Endothelial cell of umbilical vein (primary cell): ENCODE data around the gene MIX23. TPM values are rescaled to one million over a fixed set of nuclear protein-coding genes. Genes with fewer than 3 reads are reported as not detected.

ENCODE experiments used
- BruUV-seq: library from RNA; stranded (reverse); fragments of 400-500 nt; replicated peaks from 2 replicates; lab custom pipeline; 2021; lab: Mats Ljungman, UMichigan
- CTCF ChIA-PET: fragments of 300-600, 350-600 bp; sonication (Branson Sonifier 250); formaldehyde crosslinking; loops from one replicate; lab custom pipeline; 2021; ENCODE audit warnings: antibody characterized with exemption, inconsistent platforms; lab: Charles Lee
- POLR2A ChIA-PET: fragments of 300-600, 350-600 bp; sonication (Branson Sonifier 250); formaldehyde crosslinking; loops from one replicate; lab custom pipeline; 2021; ENCODE audit warnings: antibody characterized with exemption, inconsistent platforms; lab: Charles Lee
- DNase-seq: peaks from one replicate; pipeline ENCODE4 v3.0.0-alpha.2; 2011; ENCODE audit warnings: low read depth, low spot score
- FAIRE-seq: peaks from 2 replicates; lab custom pipeline; 2011; peaks lifted over from hg19 to GRCh38; lab: Jason Lieb, UNC
- H2AFZ ChIP-seq: 2 replicates; pipeline ENCODE4 v1.6.0; 2012; ENCODE audit warnings: low read depth, low read length, control low read depth, inconsistent platforms
- H3K27ac ChIP-seq: 2 replicates; pipeline ENCODE4 v1.5.1; 2011; ENCODE audit warnings: low read depth, mild to moderate bottlenecking, control low read depth, low read length, moderate library complexity; ENCODE audit not compliant: insufficient read depth
- H3K27me3 ChIP-seq, 2 experiments: 2 replicates each; pipeline versions ENCODE4 v1.6.0 to v1.6.1; 2011; ENCODE audit warnings: low read length in 2 of 2, mixed read lengths in 1 of 2; ENCODE audit not compliant: control insufficient read depth in 2 of 2, insufficient read depth in 2 of 2
- H3K36me3 ChIP-seq, 2 experiments: 2 replicates in 1 of 2; 3 replicates in 1 of 2; pipeline ENCODE4 v1.5.1; 2011; ENCODE audit warnings: low read length in 2 of 2, mild to moderate bottlenecking in 1 of 2, moderate library complexity in 1 of 2; ENCODE audit not compliant: control insufficient read depth in 2 of 2, insufficient read depth in 2 of 2; ENCODE audit errors: extremely low read depth in 1 of 2
- H3K4me1 ChIP-seq: 3 replicates; pipeline ENCODE4 v1.5.1; 2011; ENCODE audit warnings: mild to moderate bottlenecking, low read length; ENCODE audit not compliant: control insufficient read depth, insufficient read depth; ENCODE audit errors: extremely low read depth
- H3K4me2 ChIP-seq: 2 replicates; pipeline ENCODE4 v1.6.1; 2011; ENCODE audit warnings: low read length, control low read depth, mixed read lengths; ENCODE audit not compliant: insufficient read depth
- H3K4me3 ChIP-seq, 3 experiments: fragments of 200-600 bp in 1 of 3; sonication (generic), shearing (Covaris generic) in 1 of 3; replicated peaks in 1 of 3; 2 replicates each; pipeline ENCODE4 v1.5.1; 2011 to 2016; ENCODE audit warnings: control low read depth in 3 of 3, low read length in 3 of 3, mild to moderate bottlenecking in 2 of 3, inconsistent platforms in 1 of 3, low read depth in 1 of 3, moderate library complexity in 1 of 3; ENCODE audit not compliant: insufficient read depth in 1 of 3
- H3K79me2 ChIP-seq: 2 replicates; pipeline ENCODE4 v1.6.0; 2012; ENCODE audit warnings: low read length, inconsistent platforms; ENCODE audit not compliant: control insufficient read depth, insufficient read depth
- H3K9ac ChIP-seq: replicated peaks from 2 replicates; pipeline ENCODE3; 2011; ENCODE audit warnings: low read length, control low read depth; ENCODE audit not compliant: insufficient read depth; ENCODE audit errors: extremely low read depth
- H3K9me1 ChIP-seq: replicated peaks from 3 replicates; pipeline ENCODE4 v1.6.0; 2011; ENCODE audit warnings: mild to moderate bottlenecking, low read length; ENCODE audit not compliant: control insufficient read depth, insufficient read depth; ENCODE audit errors: extremely low read depth
- H3K9me3 ChIP-seq: replicated peaks from 2 replicates; pipeline ENCODE4 v1.5.1; 2012; ENCODE audit warnings: low read length, inconsistent platforms; ENCODE audit not compliant: control insufficient read depth, insufficient read depth
- H4K20me1 ChIP-seq: replicated peaks from 2 replicates; pipeline ENCODE3; 2011; ENCODE audit warnings: mild to moderate bottlenecking, low read length; ENCODE audit not compliant: control insufficient read depth, insufficient read depth; ENCODE audit errors: extremely low read depth
- CTCF ChIP-seq, 2 donors: IDR thresholded peaks; 1 replicate in 1 of 2; 2 replicates in 1 of 2; pipeline ENCODE4 v1.5.1; 2011; ENCODE audit warnings: low read length in 2 of 2, mild to moderate bottlenecking in 2 of 2, moderate library complexity in 2 of 2, control low read depth in 1 of 2, inconsistent platforms in 1 of 2, low read depth in 1 of 2; ENCODE audit not compliant: insufficient read depth in 1 of 2; ENCODE audit errors: extremely low read depth in 1 of 2
- FOS ChIP-seq: IDR thresholded peaks from 2 replicates; pipeline ENCODE4 v1.6.1; 2011; ENCODE audit warnings: mild to moderate bottlenecking, low read length, moderate library complexity, borderline replicate concordance; ENCODE audit not compliant: insufficient read depth
- GATA2 ChIP-seq: IDR thresholded peaks from 2 replicates; pipeline ENCODE4 v1.7.0; 2011; ENCODE audit warnings: low read depth, mild to moderate bottlenecking, moderate library complexity, mixed read lengths, low read length; ENCODE audit not compliant: insufficient read length, insufficient read depth
- MAX ChIP-seq: IDR thresholded peaks from 2 replicates; pipeline ENCODE4 v1.6.1; 2011; ENCODE audit not compliant: insufficient read depth, insufficient read length
- MYC ChIP-seq: IDR thresholded peaks from one replicate; pipeline ENCODE4 v1.6.1; 2011; ENCODE audit warnings: mild to moderate bottlenecking, low read depth, low read length
- POLR2A ChIP-seq: IDR thresholded peaks from 2 replicates; pipeline ENCODE4 v1.6.1; 2012; ENCODE audit warnings: low read depth, mild to moderate bottlenecking, control low read depth, low read length
- POLR2AphosphoS5 ChIP-seq: IDR thresholded peaks from 2 replicates; pipeline ENCODE4 v1.6.1; 2012; ENCODE audit warnings: low read depth, mild to moderate bottlenecking, control low read depth, low read length, moderate library complexity; ENCODE audit not compliant: insufficient read depth
- dilution Hi-C: fragments of 300-500 bp; cut with MboI; formaldehyde crosslinking; loops from one replicate; pipeline ENCODE4 v1.15.0; 2019; ENCODE audit warnings: low sequenced_read_pairs; ENCODE audit not compliant: extremely low pct_ligation_motif_present
- intact Hi-C: fragments of 100-400 bp; cut with micrococcal nuclease; formaldehyde crosslinking; loops from one replicate; pipeline ENCODE4 v1.10.0; 2022
- polyA plus RNA-seq, 4 experiments: library from polyadenylated mRNA; depleted of rRNA in 3 of 4; stranded (reverse) in 3 of 4; unstranded in 1 of 4; fragments of >200 nt; gene quantifications; 2 replicates each; pipeline versions ENCODE4 v1.2.1 to v1.2.3, GENCODE V29; 2011 to 2012; ENCODE audit warnings: missing spikeins in 1 of 4
- total RNA-seq: library from RNA; stranded (reverse); gene quantifications from 2 replicates; pipeline ENCODE4 v1.2.3, GENCODE V29; 2021

Gene MIX23
- total and polyA plus RNA-seq, 2 donors (not counting 3 experiments of a cell fraction or from before 2014, with no cell fraction given), result 4.5 to 53.5 TPM

- peak; percentile 89 for FAIRE-seq
Measured at GRCh38 chr3:122383771-122384697, 1.0 kb upstream of the MIX23 start, which contains the start of gene FAM162A. TSS of gene FAM162A (plus strand) at chr3:122384182. CDS start at chr3:122384266, 84 bp downstream.

More at GRCh38 chr3:122383771-122384697, 1.0 kb upstream of the MIX23 start, which contains the start of gene FAM162A:
- dilution Hi-C loops, result no loop called here
- Histone ChIP-seq H3K79me2 (peaks cover 22% of the 10 kb centered on the region), H4K20me1 (no peaks in the 10 kb centered on the region), H3K4me2 (peak within 1 kb of the TSS; percentile 89), H3K4me3 (peak within 1 kb of the TSS; percentile 69 to 97 (median 77)), H3K9me1 (no peaks in the 10 kb centered on the region), H3K4me1 (peaks cover 16% of the 10 kb centered on the region), H3K27ac (peak within 1 kb of the TSS; percentile 58), H3K36me3 (no peaks in the 10 kb centered on the region), H3K9me3 (no peaks in the 10 kb centered on the region), H3K9ac (peak within 1 kb of the TSS; percentile 82), H3K27me3 (no peaks in the 10 kb centered on the region), H2AFZ (peak within 1 kb of the TSS; percentile 70)
- no TSS peak for BruUV-seq
- peak; percentile 96 for DNase-seq
- TF ChIP-seq POLR2A, result peak; percentile 86
- TF ChIP-seq GATA2, result no peak
- peak; percentile 53 to 69 for TF ChIP-seq CTCF (IDR thresholded peaks at IDR 0.05; ENCODE audit: extremely low read depth in 1 of 2, insufficient read depth in 1 of 2, low read depth in 1 of 2, low read length in 2 of 2)
- TF ChIP-seq MYC, result peak; percentile 52
- peak; percentile 74 for TF ChIP-seq MAX
- TF ChIP-seq FOS, result no peak
- TF ChIP-seq POLR2AphosphoS5, result peak; percentile 86
- intact Hi-C loops, result loop anchor here (1.0 to 5.0 kb wide), 6 partner anchors 8 to 838 kb away; partner anchors contain the start of genes HSPBAP1, PARP14 and WDR5B
- CTCF ChIA-PET, result interaction anchor here (0.6 to 4.0 kb wide), 21 partner anchors 9 to 952 kb away, joined by 3 to 54 read pairs (median 4); partner anchors contain the start of genes DTX3L, PARP14, PARP9 and POLQ
- POLR2A ChIA-PET, result interaction anchor here (0.6 to 1.5 kb wide), 5 partner anchors 9 to 635 kb away, joined by 3 to 9 read pairs (median 4); partner anchors contain the start of genes GOLGB1 and WDR5B
